IMR-90 (cell line): ENCODE measurements around the gene KIF21A. TPM values are rescaled to one million over a fixed set of nuclear protein-coding genes. Genes with fewer than 3 reads are reported as not detected.

ENCODE experiments used
- ATAC-seq: fragments of 200-7000 bp; cut with Tn5 transposase; 2 replicates; pipeline ENCODE4 v1.9.1; 2020; ENCODE audit warnings: low read depth, mild to moderate bottlenecking, moderate library complexity
- BruUV-seq: library from RNA; stranded (reverse); fragments of 400-500 nt; replicated peaks from 2 replicates; lab custom pipeline; 2021; lab: Mats Ljungman, UMichigan
- CTCF ChIA-PET: fragments of 300-600 bp; formaldehyde crosslinking; extraction: SDS; loops from one replicate; lab custom pipeline; 2021; ENCODE audit warnings: antibody characterized with exemption; lab: Yijun Ruan, JAX
- POLR2A ChIA-PET: fragments of 300-600 bp; sonication (Branson Sonifier 250); formaldehyde crosslinking; loops from one replicate; lab custom pipeline; 2022; ENCODE audit warnings: antibody characterized with exemption; ENCODE audit not compliant: unreplicated experiment; lab: Charles Lee
- DNase-seq: peaks from one replicate; pipeline ENCODE4 v3.0.0; 2013
- H2AFZ ChIP-seq: replicated peaks from 2 replicates; pipeline ENCODE3; 2013; ENCODE audit warnings: low read length, mild to moderate bottlenecking; ENCODE audit not compliant: poor library complexity
- H2AK5ac ChIP-seq: 2 replicates; pipeline ENCODE4 v1.6.1; 2013; ENCODE audit warnings: low read depth, low read length, inconsistent platforms
- H2AK9ac ChIP-seq: replicated peaks from 2 replicates; pipeline ENCODE3; 2013; ENCODE audit warnings: mild to moderate bottlenecking, low read depth, low read length, moderate library complexity; ENCODE audit not compliant: poor library complexity
- H2BK120ac ChIP-seq: 2 replicates; pipeline ENCODE4 v1.6.1; 2013; ENCODE audit warnings: low read depth, low read length, inconsistent platforms
- H2BK15ac ChIP-seq: 3 replicates; pipeline ENCODE4 v1.6.1; 2013; ENCODE audit warnings: low read depth, low read length, inconsistent platforms
- H2BK20ac ChIP-seq: 2 replicates; pipeline ENCODE4 v1.6.1; 2013; ENCODE audit warnings: low read depth, mild to moderate bottlenecking, inconsistent platforms, low read length, moderate library complexity
- H2BK5ac ChIP-seq: 2 replicates; pipeline ENCODE4 v1.6.1; 2013; ENCODE audit warnings: mild to moderate bottlenecking, low read depth, low read length, inconsistent platforms; ENCODE audit not compliant: poor library complexity, severe bottlenecking
- H3K14ac ChIP-seq: replicated peaks from 2 replicates; pipeline ENCODE4 v1.6.1; 2013; ENCODE audit warnings: low read depth, low read length, inconsistent platforms
- H3K18ac ChIP-seq: 2 replicates; pipeline ENCODE4 v1.6.1; 2013; ENCODE audit warnings: low read depth, low read length, control low read depth
- H3K23ac ChIP-seq: 2 replicates; pipeline ENCODE4 v1.6.1; 2013; ENCODE audit warnings: low read depth, low read length, inconsistent platforms
- H3K27ac ChIP-seq: 2 replicates; pipeline ENCODE4 v1.5.1; 2013; ENCODE audit warnings: mild to moderate bottlenecking, control low read depth, low read length; ENCODE audit not compliant: insufficient read depth
- H3K27me3 ChIP-seq: 2 replicates; pipeline ENCODE4 v1.6.1; 2013; ENCODE audit warnings: low read length; ENCODE audit not compliant: control insufficient read depth, insufficient read depth
- H3K36me3 ChIP-seq: 2 replicates; pipeline ENCODE4 v1.6.1; 2013; ENCODE audit warnings: low read length, mixed read lengths; ENCODE audit not compliant: control insufficient read depth, insufficient read depth
- H3K4ac ChIP-seq: 2 replicates; pipeline ENCODE4 v1.6.1; 2013; ENCODE audit warnings: low read depth, low read length, inconsistent platforms
- H3K4me1 ChIP-seq: 2 replicates; pipeline ENCODE4 v1.6.1; 2013; ENCODE audit warnings: low read length, mixed read lengths; ENCODE audit not compliant: control insufficient read depth, insufficient read depth
- H3K4me2 ChIP-seq: 2 replicates; pipeline ENCODE4 v1.6.1; 2013; ENCODE audit warnings: low read depth, mild to moderate bottlenecking, control low read depth, low read length, moderate library complexity
- H3K4me3 ChIP-seq: 2 replicates; pipeline ENCODE4 v1.5.1; 2013; ENCODE audit warnings: low read depth, mild to moderate bottlenecking, control low read depth, low read length, moderate library complexity; ENCODE audit not compliant: insufficient read depth
- H3K56ac ChIP-seq: 2 replicates; pipeline ENCODE4 v1.6.1; 2013; ENCODE audit warnings: low read length, inconsistent platforms; ENCODE audit not compliant: insufficient read depth; ENCODE audit errors: extremely low read depth
- H3K79me1 ChIP-seq, 2 experiments: 2 replicates each; pipeline ENCODE4 v1.6.1; 2013; ENCODE audit warnings: low read length in 2 of 2, inconsistent platforms in 1 of 2, low read depth in 1 of 2
- H3K9ac ChIP-seq: 2 replicates; pipeline ENCODE4 v1.6.1; 2013; ENCODE audit warnings: low read depth, low read length, control low read depth
- H3K9me1 ChIP-seq: 2 replicates; pipeline ENCODE4 v1.6.1; 2013; ENCODE audit warnings: low read length, inconsistent platforms; ENCODE audit not compliant: insufficient read depth
- H3K9me3 ChIP-seq: 2 replicates; pipeline ENCODE4 v1.6.1; 2013; ENCODE audit warnings: low read length; ENCODE audit not compliant: control insufficient read depth, insufficient read depth
- H4K20me1 ChIP-seq: 2 replicates; pipeline ENCODE4 v1.6.1; 2013; ENCODE audit warnings: low read length, inconsistent platforms; ENCODE audit not compliant: insufficient read depth
- H4K5ac ChIP-seq: 2 replicates; pipeline ENCODE4 v1.6.1; 2013; ENCODE audit warnings: mild to moderate bottlenecking, low read depth, low read length, control low read depth
- H4K8ac ChIP-seq, 2 experiments: 2 replicates each; pipeline ENCODE4 v1.6.1; 2013; ENCODE audit warnings: low read depth in 2 of 2, low read length in 2 of 2, control low read depth in 1 of 2, inconsistent platforms in 1 of 2
- H4K91ac ChIP-seq: 2 replicates; pipeline ENCODE4 v1.6.1; 2013; ENCODE audit warnings: low read depth, low read length, inconsistent platforms; ENCODE audit not compliant: insufficient read depth
- BHLHE40 ChIP-seq: fragments of 150-350 bp; IDR thresholded peaks from 2 replicates; pipeline ENCODE4 v1.6.1; 2016; ENCODE audit warnings: mild to moderate bottlenecking, low read depth, low read length
- CEBPB ChIP-seq: IDR thresholded peaks from 2 replicates; pipeline ENCODE4 v1.6.1; 2012; ENCODE audit warnings: low read depth, low read length, improper control_type of control experiment
- FOS ChIP-seq: fragments of 150-350 bp; IDR thresholded peaks from 2 replicates; pipeline ENCODE4 v1.6.1; 2016; ENCODE audit warnings: low read depth, low read length
- MXI1 ChIP-seq: IDR thresholded peaks from 2 replicates; pipeline ENCODE4 v1.6.1; 2012; ENCODE audit warnings: low read depth, mild to moderate bottlenecking, low read length, moderate library complexity, borderline replicate concordance
- NFE2L2 ChIP-seq: fragments of 150-350 bp; IDR thresholded peaks from 2 replicates; pipeline ENCODE4 v1.6.1; 2016; ENCODE audit warnings: low read depth, mild to moderate bottlenecking, low read length
- RCOR1 ChIP-seq: IDR thresholded peaks from 2 replicates; pipeline ENCODE4 v1.6.1; 2012; ENCODE audit warnings: mild to moderate bottlenecking, low read length, improper control_type of control experiment; ENCODE audit not compliant: insufficient replicate concordance
- RFX5 ChIP-seq: IDR thresholded peaks from 2 replicates; pipeline ENCODE4 v1.8.0; 2012; ENCODE audit warnings: low read depth, mild to moderate bottlenecking, low read length, moderate library complexity
- WGBS, 2 experiments: methylation state at CpG; one replicate each; pipeline versions ENCODE4 v1.1.5 to v1.1.7; 2013; ENCODE audit warnings: missing lambda C conversion rate in 2 of 2; ENCODE audit not compliant: insufficient read length in 1 of 2; ENCODE audit errors: extremely low coverage in 2 of 2; 5-methylcytosine and 5-hydroxymethylcytosine counted together
- dilution Hi-C: fragments of 300-500 bp; cut with HindIII; formaldehyde crosslinking; loops from one replicate; pipeline ENCODE4 v1.14.3; 2018; ENCODE audit warnings: low sequenced_read_pairs; ENCODE audit not compliant: unreplicated experiment
- in situ Hi-C: fragments of 300-500 bp; cut with MboI; formaldehyde crosslinking; loops from 3 replicates; pipeline ENCODE4 v1.14.3; 2019; ENCODE audit warnings: low sequenced_read_pairs, inconsistent platforms, mixed read lengths
- intact Hi-C: fragments of 100-400 bp; cut with micrococcal nuclease; formaldehyde crosslinking; loops from 2 replicates; pipeline ENCODE4 v1.10.0; 2022
- polyA plus RNA-seq, 3 experiments: library from polyadenylated mRNA; depleted of rRNA; stranded (reverse); fragments of >200 nt; gene quantifications; 2 replicates each; pipeline ENCODE4 v1.2.3, GENCODE V29; 2012; ENCODE audit warnings: low replicate concordance in 1 of 3
- total RNA-seq: library from RNA; depleted of rRNA; stranded (reverse); fragments of >200 nt; gene quantifications from 2 replicates; pipeline ENCODE4 v1.2.3, GENCODE V29; 2012
- TF ChIP-seq, protein P1 (sequence below): fragments of 150-350 bp; IDR thresholded peaks from 2 replicates; pipeline ENCODE4 v1.6.1; 2016; ENCODE audit warnings: low read depth, mild to moderate bottlenecking, low read length, moderate library complexity, borderline replicate concordance
- TF ChIP-seq, protein P2 (sequence below): fragments of 150-350 bp; IDR thresholded peaks from 2 replicates; pipeline ENCODE4 v1.6.1; 2017; ENCODE audit warnings: mild to moderate bottlenecking, antibody characterized with exemption, low read length, low read depth

KIF21A gene
- total and polyA plus RNA-seq, 2 of the 4 experiments (the other 2 are of a cell fraction) = 0.38 to 1.1 TPM

GRCh38 chr12:39375206-39375808 lies 67.6 kb downstream of the KIF21A start:
- Histone ChIP-seq H3K14ac (no peak overlapping the region), H3K9ac (no peak overlapping the region), H3K56ac (no peak overlapping the region), H4K8ac (no peak overlapping the region), H3K27ac (no peak overlapping the region), H3K23ac (no peak overlapping the region), H3K9me1 (no peaks in the 10 kb centered on the region), H3K4me2 (no peak overlapping the region), H4K5ac (no peak overlapping the region), H3K27me3 (no peaks in the 10 kb centered on the region), H2AK5ac (no peak overlapping the region), H2BK120ac (no peak overlapping the region), H4K91ac (no peak overlapping the region), H3K79me1 (no peaks in the 10 kb centered on the region), H3K18ac (no peak overlapping the region), H4K20me1 (no peaks in the 10 kb centered on the region), H2BK15ac (no peak overlapping the region), H2AFZ (no peak overlapping the region), H2BK5ac (no peak overlapping the region), H3K4me1 (no peaks in the 10 kb centered on the region), H3K36me3 (no peaks in the 10 kb centered on the region), H3K9me3 (no peaks in the 10 kb centered on the region), H2BK20ac (no peak overlapping the region), H3K4ac (no peak overlapping the region), H2AK9ac (no peak overlapping the region), H3K4me3 (no peak overlapping the region)
- no peak for TF ChIP-seq BHLHE40
- no peak for TF ChIP-seq NFE2L2
- no peak for TF ChIP-seq RFX5
- TF ChIP-seq FOS = no peak
- no peak for TF ChIP-seq CEBPB
- no peak for TF ChIP-seq RCOR1
- TF ChIP-seq, protein P1, sequence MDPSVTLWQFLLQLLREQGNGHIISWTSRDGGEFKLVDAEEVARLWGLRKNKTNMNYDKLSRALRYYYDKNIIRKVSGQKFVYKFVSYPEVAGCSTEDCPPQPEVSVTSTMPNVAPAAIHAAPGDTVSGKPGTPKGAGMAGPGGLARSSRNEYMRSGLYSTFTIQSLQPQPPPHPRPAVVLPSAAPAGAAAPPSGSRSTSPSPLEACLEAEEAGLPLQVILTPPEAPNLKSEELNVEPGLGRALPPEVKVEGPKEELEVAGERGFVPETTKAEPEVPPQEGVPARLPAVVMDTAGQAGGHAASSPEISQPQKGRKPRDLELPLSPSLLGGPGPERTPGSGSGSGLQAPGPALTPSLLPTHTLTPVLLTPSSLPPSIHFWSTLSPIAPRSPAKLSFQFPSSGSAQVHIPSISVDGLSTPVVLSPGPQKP = no peak
- TF ChIP-seq, protein P2, sequence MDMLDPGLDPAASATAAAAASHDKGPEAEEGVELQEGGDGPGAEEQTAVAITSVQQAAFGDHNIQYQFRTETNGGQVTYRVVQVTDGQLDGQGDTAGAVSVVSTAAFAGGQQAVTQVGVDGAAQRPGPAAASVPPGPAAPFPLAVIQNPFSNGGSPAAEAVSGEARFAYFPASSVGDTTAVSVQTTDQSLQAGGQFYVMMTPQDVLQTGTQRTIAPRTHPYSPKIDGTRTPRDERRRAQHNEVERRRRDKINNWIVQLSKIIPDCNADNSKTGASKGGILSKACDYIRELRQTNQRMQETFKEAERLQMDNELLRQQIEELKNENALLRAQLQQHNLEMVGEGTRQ = no peak
- no peak for TF ChIP-seq MXI1
- no peak for ATAC-seq
- dilution Hi-C loops = no loop called here
- no peak for DNase-seq
- intact Hi-C loops = no loop called here
- in situ Hi-C loops = no loop called here
- no CpG with 5 or more reads among the region's 2 CpGs for WGBS, 2 experiments
- CTCF ChIA-PET = no interaction called here
- no TSS peak for BruUV-seq
- POLR2A ChIA-PET = no interaction called here
